ENCODE measurements around the gene PKP1.

PKP1 gene

DNA sequence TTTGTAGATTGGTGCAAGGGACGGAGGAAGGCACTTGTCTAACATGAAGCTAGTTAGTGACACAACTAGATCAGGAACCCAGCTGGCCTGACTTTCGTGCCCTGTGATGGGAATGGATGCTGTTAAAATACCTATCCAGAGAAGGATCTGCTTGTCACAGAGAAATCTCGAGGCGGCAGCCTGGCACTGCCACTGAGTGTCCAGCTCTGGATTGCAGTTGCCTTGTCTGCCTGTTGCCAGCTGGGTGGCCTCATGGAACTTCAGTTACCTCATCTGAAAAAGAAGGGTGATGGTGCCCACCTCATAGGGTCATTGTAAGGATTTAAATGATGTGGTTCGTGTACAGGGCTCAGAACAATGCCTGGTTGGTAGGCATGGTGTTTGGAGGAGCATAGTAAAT, 2.4 kb upstream of the PKP1 start:
- DNase-seq (ENCODE audit: low read depth in 2 of 2), result no peak

DNA sequence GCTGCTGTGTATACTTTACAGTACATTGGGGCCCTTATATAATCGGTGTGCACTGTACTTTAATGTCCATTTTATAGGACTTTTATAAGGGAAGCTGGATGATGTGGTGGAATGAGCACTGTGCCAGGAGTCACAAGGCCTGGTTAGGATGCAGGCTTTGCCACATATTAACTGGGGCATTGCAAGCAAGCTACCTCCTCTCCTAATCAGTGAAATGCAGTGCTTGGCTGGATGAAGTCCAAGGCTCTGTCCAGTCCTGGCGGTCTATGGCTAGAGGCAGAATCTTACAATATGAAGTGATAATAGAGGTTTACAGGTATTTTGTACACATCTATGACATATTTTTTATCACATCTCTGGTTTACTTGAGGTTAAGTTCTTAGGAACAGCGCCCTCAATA, 1.7 kb upstream of the PKP1 start:
- no peak for DNase-seq (ENCODE audit: low read depth in 2 of 2)

DNA sequence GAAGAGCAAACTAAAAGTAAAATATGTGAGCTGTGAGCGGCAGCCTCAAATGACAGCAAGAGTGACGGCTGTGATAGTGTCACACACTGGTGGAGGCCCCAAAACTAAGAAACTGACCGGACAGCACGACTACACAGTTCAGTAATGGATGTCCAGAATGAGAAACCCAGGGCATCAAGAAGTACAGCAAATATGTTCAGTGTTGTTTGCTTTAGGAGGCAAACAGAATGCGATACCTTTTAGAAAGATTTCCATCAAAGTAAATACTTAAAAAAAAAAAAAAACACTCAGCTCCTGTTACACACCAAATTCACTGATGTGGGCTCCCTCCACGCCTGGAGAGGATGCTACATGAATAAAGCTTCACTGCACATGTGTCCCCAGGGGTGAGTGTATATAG, 1.1 kb upstream of the PKP1 start:
- no peak for DNase-seq (ENCODE audit: low read depth in 2 of 2)

DNA sequence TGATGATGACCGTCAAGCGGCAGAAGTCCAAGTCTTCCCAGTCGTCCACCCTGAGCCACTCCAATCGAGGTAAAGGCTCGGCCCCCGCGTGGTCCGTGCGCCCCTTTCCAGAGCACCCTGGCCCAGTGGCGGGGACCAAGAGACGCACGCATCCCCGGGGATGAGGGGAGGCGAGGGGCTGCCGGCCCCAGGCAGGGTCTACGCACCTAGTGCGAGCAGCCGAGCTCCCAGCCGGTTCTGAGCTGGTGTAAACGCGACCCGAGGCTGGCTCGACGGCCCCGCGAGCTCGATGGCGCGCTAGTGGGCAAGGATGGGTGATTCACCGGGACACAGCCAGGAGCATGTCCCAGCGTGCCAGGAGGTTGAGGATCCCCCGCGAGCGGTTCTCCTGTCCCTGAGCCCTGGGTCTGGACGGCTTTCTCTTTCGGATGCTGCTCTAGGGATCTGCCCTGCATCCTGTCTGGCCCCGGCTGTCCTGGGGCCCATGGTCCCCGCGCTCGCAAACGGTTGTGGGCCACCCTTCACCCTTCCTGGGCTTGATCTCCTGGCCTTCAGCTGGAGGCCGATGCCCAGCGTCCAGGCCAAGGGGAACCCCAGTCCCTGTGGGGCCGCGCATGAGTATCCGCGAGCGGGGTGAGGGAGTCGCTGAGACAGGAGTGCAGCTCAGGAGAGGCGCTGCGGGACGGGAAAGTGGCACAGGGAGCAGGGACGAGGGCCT, 689 bp downstream of the PKP1 start:
- DNase-seq (ENCODE audit: low read depth in 2 of 2), result no peak

DNA sequence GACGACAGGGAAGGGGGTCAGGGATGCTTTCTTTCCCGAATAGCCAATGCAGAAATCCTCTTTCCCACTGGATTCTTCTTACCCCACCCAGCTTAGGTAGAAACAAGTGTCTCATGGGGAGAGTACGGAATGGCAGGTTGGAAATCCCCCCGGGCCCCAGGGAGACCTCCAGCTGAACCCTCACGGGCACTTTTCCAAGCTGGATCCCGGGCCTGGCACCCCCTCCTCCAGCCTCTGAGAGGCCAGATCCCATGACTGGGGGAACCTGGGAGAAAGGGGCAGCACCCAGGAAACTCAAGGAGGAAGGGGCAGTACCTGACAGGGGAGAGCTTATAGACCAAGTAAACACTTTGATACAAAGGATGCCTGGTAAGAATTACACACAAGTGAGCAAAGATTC, 1.3 kb downstream of the PKP1 start:
- no peak for DNase-seq (ENCODE audit: low read depth in 2 of 2)

DNA sequence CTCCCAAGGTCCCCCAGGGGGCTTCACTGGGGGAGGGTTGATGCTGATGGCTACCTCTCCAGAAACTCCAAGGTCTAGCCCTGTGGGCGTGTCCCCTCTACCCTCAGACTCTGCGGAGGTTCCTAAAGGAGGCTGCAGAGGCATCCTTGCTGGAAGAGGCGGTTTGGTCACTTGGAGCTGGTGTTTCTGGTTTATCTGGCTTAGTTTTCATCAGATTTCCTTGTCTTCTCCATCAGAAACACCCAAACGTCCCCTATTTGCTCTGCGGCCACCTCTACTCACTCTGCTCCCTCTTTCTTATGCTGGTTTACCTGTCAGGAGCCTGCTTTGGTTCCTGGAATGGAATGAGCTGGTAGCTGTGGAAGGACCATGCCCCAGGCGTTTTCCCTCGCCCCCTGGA, 2.5 kb downstream of the PKP1 start:
- DNase-seq (ENCODE audit: low read depth in 2 of 2), result no peak

DNA sequence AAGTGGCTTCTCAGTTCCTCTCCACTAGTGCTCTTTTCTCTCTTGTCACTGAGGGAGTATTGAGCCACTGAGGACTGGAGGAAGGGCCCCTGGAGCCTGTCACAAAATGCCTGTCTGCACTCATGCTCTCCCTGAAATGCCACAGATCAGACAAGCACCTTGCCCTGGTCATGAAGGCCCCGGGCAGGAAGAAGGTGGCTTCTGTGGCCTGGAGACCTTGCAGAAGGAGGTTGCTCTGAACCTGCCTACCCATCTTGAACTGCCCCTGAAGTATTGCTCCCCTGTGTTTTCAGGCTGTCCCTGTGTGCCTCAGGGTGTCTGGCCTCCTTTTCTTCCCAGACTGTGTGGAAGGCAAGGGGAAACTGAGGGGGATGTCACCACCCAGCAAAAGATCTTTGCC, 3.1 kb downstream of the PKP1 start:
- no peak for DNase-seq (ENCODE audit: low read depth in 2 of 2)

DNA sequence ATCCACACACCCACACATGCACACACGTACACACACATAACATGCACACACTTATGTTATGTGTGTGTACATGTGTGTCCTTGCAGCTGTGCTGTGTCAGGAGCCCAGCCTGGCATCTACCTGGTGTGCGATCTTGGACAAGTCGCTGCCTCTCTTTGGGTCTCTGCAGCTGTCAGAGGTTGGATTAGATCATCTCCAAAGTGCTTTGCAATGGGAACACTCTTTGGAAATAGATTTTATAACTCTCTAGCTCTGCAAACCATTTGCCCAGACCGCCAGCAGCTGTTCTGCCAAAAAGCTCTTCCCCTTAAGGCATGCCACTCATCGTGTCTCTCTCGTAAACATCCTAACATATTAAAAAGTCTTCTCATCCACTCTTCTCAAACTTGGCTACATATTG, 4.7 kb downstream of the PKP1 start:
- no peak for DNase-seq (ENCODE audit: low read depth in 2 of 2)

DNA sequence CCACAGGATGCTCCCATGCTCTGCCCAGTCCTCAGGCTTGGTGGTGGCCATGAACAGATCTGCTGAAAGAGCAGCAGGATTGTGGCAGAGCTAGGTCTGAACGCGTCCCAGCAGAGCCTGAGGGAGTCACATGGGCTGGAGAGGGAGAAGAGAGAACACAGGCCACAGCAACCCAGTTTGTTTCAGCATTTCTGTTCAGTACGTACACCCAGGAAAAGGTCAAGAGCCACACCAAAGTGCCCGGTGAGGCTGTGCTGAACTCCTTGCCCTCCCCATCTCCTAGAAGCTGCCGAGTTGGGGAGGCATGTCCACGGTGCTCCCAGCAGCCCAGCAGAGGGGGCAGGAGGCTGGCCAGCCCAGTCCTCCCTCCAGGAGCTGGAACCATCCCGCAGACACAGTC, 5.5 kb downstream of the PKP1 start:
- no peak for DNase-seq (ENCODE audit: low read depth in 2 of 2)

DNA sequence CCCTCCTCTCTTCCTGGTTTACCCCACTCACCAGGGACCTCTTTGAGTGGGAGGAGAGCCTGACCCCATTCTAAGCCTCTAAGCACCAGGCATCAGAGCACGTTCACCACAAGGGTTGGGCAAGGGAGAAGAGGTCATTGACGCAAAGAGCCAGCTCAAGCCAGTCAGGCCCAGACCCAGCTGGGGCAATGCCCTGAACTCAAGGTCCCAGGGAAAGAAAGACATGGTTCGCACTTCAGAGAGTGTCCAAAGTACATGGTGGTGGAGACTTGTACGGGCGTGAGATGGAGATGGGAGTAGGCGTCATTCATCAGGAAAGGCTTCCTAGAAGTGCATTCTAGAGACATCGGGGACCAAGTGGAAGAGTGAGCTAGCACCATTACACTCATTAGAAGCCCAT, 7.2 kb downstream of the PKP1 start:
- DNase-seq (ENCODE audit: low read depth in 2 of 2), result no peak

DNA sequence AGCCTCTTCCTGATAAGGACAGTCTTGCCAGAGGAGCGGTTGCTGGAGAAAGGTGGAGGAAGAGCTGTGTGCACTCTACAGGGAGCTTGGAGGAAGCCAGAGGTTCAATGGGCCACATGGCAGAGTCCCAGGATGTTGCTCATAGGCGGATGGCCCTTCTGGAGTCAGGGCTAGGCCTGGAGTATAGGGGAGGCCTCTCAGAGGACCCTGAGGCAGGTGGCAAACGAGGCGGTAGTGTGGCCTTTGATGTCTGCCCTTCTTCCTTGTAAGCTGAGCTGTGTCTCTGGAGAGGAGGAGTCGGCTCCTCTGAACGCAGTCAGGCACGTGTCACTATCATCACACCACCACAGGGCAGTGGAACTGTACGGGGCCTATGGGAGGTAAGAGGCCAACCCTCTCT, 8.6 kb downstream of the PKP1 start:
- DNase-seq (ENCODE audit: low read depth in 2 of 2), result no peak

DNA sequence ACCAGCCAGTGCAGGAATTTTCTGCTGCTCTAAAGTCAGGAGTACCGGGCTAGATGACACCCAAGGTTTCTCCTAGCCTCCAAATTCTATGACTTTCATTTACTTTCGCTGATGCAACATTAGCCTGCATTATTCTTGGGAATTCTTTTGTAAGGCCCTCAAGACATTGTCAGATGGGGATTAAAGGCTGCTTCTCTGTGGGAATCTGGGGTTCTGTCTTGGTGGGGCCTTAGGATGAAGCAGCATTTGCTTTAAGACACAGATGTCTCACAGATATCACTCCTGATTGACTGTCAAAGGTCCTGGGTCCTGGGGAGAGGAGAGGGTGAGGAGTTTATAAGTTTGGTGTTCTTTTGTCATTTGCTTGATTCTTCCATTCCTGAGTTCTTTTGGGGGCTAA, 11.6 kb downstream of the PKP1 start:
- DNase-seq (ENCODE audit: low read depth in 2 of 2), result no peak

DNA sequence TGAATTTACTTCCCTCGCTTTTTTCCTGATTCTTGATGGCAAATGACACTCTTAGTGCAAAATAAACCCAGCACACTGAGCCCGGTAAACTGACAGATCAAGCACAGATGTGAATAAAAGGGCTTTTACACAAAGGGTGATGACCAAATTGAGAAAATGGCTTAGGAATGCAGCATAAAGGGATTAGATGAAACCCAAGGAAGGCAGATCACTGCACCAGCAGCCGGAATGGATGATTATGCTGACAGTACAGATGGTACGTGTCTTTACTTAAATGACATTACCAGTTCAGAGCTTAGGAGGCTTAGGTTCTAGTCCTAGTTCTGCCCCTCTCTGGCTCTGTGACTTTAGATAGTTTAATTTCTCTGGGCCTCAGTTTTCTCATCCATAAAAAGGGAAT, 12.0 kb downstream of the PKP1 start:
- DNase-seq (ENCODE audit: low read depth in 2 of 2), result no peak

DNA sequence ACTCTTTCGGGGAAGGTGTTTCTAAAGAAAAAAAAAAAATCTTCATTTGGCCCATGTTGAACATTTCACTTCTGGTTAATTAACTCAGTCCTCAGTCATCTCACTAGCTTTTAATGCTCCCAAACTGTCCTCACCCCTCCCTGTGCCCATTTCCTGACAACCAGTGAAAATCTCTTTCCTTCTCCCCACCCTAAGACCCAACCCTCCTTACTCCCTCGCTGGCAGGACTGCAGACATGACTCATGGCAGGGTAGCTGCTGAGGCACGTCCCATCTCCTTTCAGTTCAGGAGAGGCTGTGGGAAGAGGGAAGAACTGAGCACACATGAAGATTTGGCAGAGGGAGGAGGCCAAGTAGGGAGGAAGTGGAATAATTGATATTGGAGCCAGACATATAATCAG, 12.6 kb downstream of the PKP1 start:
- DNase-seq (ENCODE audit: low read depth in 2 of 2), result no peak

DNA sequence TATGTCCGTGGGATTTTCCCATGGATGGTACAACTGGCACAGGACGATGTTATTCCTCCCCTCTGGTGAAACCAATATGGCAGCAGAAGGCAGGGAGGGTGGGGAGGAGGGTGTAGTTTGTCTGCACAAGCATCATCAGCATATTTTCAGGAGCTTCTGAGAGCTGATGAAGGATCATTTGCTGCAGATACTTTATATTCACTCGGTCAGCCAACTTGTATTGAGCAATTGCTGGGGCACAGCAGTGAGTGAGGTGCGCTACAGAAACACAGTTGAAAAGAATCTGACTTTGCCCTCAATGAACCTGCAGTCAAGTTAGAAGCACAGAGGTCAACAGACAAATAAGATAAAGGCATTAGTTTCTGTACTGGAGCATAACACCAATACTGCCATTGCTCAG, 13.0 kb downstream of the PKP1 start:
- no peak for DNase-seq (ENCODE audit: low read depth in 2 of 2)

DNA sequence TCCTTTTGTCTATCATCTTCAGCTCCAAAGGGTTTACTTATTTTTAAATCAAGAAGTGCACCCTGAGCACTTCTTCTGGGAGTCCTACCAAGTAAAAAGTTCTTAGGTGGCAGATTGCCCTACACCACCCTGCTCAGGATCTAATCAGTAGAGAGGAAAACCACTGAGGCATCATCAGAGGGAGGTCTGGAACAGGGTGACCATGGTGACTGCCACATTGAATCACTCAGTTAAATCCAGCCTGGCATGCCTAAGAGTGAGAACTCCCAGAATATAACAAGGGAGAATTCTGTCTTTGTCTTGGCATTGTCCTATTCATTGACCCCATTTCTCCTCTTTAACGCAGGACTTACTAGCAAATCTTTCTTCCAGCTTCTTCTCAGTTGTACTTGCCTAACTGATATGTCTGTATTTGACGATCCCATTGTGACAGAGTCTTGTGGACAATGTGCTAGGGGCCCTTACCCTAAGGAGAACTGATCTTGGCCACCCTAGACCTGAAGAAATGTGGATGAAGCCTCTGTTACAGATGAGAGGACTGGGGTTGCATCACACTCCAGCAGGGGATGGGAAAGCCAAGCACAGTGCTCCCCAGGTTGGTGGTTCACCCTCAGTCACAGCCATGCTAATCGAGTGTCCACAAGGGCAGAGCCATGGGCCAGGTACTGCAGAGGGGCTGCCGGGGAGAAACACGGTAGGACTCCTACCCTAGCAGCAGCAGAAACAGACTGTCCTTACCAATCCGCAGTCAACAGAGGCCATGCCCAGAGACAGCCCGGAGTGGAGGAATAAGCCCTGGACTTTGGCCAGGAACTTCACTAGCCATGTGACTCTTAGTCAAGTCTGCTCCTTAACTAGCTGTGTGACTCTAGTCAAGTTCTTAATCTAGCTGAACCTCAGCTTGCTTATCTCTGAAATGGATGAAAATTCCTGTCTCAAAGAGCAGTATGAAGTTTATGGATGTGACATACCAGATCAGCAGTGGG, 15.4 kb downstream of the PKP1 start:
- no peak for DNase-seq (ENCODE audit: low read depth in 2 of 2)

DNA sequence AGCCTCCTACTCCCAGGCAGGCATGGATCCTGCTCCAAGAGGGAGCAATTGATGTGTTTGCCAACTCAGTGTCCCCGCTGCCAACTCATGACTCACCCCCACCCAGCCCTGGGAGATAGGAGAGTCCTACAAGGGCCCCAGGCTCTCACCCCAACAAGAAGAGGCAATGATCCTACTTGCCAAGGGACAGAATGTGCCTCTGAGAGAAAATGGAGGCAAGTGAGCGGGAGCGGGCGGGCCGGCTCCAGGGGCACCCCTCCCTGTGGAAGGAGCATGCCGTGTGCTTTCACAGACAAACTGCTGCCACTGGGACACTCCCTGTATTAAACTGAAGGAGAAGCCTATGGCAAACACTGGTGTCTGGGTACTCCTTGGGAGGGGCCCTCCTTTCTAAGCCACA, 16.7 kb downstream of the PKP1 start:
- no peak for DNase-seq (ENCODE audit: low read depth in 2 of 2)

DNA sequence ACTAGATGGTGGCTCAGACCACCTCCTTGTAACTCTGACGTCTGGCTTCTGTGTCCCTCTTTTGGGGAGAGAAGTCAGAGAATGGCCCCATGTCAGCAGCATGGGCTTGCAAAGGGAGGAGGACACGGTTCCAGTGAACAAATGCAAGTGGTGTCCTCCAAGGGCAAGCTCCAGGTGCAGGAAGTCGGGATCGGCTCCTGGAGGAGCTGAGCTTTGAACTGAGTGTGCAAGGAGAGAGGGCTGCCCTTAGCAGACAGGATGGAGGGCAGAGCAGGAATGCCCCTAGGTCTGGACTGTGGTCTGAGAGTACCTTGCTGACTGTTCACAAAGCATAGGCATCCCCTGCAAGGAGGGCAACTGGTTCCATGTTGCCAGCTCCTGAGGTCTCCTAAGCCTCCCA, 17.3 kb downstream of the PKP1 start:
- DNase-seq (ENCODE audit: low read depth in 2 of 2), result no peak

DNA sequence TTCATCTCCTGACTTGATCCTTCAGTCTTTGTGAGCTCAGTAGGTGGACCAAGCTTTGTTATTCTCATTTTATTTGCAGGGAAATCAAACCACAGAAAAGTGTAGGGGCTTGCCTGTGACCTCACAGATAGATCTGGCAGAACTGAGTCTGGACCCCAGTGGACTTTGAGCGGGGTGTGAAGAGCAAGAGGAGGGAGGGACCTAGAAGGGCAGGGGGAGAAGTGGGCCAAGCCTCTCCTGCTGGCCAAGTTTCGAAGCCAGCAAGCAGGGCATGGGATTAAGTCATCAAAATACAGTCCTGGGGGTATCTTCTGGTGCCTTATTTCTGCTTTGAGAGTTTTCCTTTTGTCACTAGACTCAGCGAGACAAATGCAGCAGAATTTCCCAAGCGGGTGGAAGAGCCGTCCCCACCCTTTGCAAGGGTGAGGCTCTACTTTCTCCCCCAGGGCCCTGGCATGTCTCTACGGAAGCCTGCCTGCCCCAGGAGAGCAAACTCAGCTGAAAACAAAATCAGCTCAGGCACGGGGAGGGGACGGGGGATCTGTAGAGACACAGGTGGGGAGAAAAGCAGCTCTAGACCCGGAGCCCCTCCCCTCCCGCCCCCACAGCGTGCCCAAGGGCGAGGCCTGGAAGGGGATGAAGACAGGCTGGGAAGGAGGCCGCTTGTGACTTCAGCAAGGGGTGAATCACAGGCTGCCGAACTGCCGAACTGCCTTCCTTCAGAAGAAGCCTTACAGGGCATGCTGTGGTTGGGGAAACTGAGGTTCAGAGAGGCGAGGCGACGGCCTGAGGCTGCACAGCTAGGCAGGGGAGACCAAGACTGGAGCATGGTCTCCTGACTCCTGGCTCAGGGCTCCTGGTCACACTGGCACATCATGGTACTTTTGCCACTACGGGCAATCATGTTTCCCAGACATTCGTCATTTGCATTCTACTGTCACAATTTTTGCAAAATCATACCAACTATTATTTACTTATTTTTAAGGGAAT, 19.2 kb downstream of the PKP1 start:
- DNase-seq (ENCODE audit: low read depth in 2 of 2), result no peak

DNA sequence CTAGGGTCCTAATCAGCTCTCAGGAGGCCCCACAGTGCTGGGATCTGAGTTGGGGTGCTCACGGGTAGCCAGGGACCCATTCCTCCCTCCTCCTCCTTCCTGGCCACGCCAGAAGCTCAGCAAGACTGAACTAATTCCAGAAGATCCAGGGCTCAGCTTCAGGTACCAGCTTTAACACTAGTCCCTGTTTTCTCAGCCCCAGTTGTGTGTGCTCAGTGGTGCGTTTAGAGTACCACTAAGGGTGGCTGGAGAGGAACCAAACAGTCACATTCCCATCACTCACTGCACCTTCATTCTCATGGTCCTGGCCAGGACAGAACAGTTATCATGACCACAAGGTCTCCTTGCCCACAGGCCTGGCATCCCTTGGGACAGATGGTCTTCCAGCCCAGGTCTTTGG, 20.8 kb downstream of the PKP1 start:
- DNase-seq (ENCODE audit: low read depth in 2 of 2), result no peak

DNA sequence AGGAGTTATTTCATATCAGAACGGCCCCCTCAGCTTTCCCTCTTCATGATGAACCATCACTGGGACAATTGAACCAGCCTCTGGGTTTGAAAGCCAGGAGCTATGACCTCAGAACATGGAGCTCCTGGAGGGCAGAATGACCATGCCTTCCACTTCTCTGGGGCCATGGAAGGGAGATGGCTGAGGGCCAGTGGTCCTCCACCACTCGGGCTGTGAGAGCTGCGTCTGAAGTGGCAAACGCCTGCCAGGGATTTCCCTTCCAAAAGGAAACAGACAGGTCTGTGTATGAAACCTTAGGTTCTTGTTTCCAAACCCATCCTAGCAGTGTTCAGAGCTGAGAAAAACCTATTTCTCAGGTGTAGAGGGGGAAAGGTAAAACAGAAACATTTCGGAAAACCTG, 22.5 kb downstream of the PKP1 start:
- no peak for DNase-seq (ENCODE audit: low read depth in 2 of 2)

DNA sequence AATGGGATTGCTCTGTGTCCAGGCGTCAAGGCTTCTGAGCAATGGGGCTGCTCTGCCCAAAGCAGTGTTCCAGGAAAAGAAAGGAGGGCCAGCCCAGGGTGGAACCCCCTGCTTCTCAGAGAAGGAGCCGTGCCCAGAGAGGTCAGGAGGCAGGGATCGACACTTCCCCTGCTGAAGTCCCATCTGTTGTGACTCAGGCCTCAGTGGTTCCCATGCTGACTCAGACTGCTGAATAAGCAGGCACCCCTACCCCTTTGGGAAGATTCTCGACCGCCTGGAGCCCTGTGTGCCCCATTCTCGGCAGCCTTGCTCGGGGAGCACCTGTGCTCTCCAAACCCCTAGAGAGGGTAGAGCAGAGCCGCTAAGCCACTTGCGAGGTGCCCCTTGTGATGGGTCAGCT, 23.9 kb downstream of the PKP1 start:
- DNase-seq (ENCODE audit: low read depth in 2 of 2), result no peak

Data from stimulated activated CD8-positive, alpha-beta memory T cell treated with anti-CD3 and anti-CD28 coated beads, Interleukin-15, amount 100 ng/mL, for 48 hours (primary cell).